HCT116 (cell line): ENCODE data around the gene IFITM10. TPM values are rescaled to one million over a fixed set of nuclear protein-coding genes. Genes with fewer than 3 reads are reported as not detected.

Source experiments
- ATAC-seq: fragments of 200-7000 bp; cut with Tn5 transposase; 2 replicates; pipeline ENCODE4 v1.9.1; 2020; ENCODE audit warnings: mild to moderate bottlenecking, moderate library complexity
- BruUV-seq: library from RNA; stranded (reverse); fragments of 400-500 nt; replicated peaks from 2 replicates; lab custom pipeline; 2021; lab: Mats Ljungman, UMichigan
- CTCF ChIA-PET: fragments of 300-600 bp; sonication (Branson Sonifier 250); formaldehyde crosslinking; loops from one replicate; lab custom pipeline; 2021; ENCODE audit warnings: antibody characterized with exemption; lab: Charles Lee
- POLR2A ChIA-PET: fragments of 300-600, 350-600 bp; sonication (Branson Sonifier 250); formaldehyde crosslinking; loops from one replicate; lab custom pipeline; 2021; ENCODE audit warnings: antibody characterized with exemption; lab: Charles Lee
- RAD21 ChIA-PET, 2 experiments: fragments of 300-600 bp; sonication (Branson Sonifier 250); formaldehyde crosslinking; loops; one replicate each; lab custom pipeline; 2023; ENCODE audit warnings: low total read pairs in 2 of 2; ENCODE audit not compliant: uncharacterized antibody in 2 of 2, unreplicated experiment in 2 of 2, low non-redundant PET in 1 of 2; lab: Charles Lee
- DNase-seq: peaks from one replicate; pipeline ENCODE4 v3.0.0-alpha.2; 2010; ENCODE audit warnings: low read depth, low spot score
- H2AFZ ChIP-seq: fragments of 200-600 bp; shearing (Covaris generic), sonication (generic); 2 replicates; pipeline ENCODE4 v1.6.1; 2017; ENCODE audit warnings: low read depth, mixed run types, mixed read lengths, antibody characterized with exemption, low read length; ENCODE audit not compliant: poor library complexity, severe bottlenecking
- H3K27ac ChIP-seq: 2 replicates; pipeline ENCODE4 v1.5.1; 2012; ENCODE audit warnings: low read depth, low read length
- H3K27me3 ChIP-seq: fragments of 200-600 bp; sonication (generic); 2 replicates; pipeline ENCODE4 v1.6.1; 2016; ENCODE audit warnings: mixed run types, low read length, mixed read lengths; ENCODE audit not compliant: insufficient read depth
- H3K36me3 ChIP-seq, 2 experiments: fragments of 200-500 bp in 1 of 2; fragments of 200-600 bp in 1 of 2; sonication (Bioruptor generic) in 1 of 2; sonication (generic) in 1 of 2; 2 replicates each; pipeline versions ENCODE4 v1.5.1 to v1.6.1; 2014 to 2016; ENCODE audit warnings: low read length in 2 of 2, inconsistent platforms in 1 of 2, mixed read lengths in 1 of 2, mixed run types in 1 of 2; ENCODE audit not compliant: insufficient read depth in 2 of 2, control insufficient read depth in 1 of 2
- H3K4me1 ChIP-seq, 2 experiments: fragments of 200-600 bp in 1 of 2; sonication (generic) in 1 of 2; 2 replicates each; pipeline versions ENCODE4 v1.5.1 to v1.6.1; 2012 to 2017; ENCODE audit warnings: low read length in 2 of 2, inconsistent platforms in 1 of 2, mild to moderate bottlenecking in 1 of 2, mixed read lengths in 1 of 2, mixed run types in 1 of 2, moderate library complexity in 1 of 2; ENCODE audit not compliant: insufficient read depth in 2 of 2, control insufficient read depth in 1 of 2
- H3K4me2 ChIP-seq: fragments of 200-600 bp; sonication (generic); 2 replicates; pipeline ENCODE4 v1.6.1; 2017; ENCODE audit warnings: mixed run types, low read length, mixed read lengths
- H3K4me3 ChIP-seq, 2 experiments: fragments of 200-600 bp in 1 of 2; sonication (generic) in 1 of 2; replicated peaks in 1 of 2; 2 replicates each; pipeline ENCODE4 v1.5.1; 2011 to 2016; ENCODE audit warnings: low read length in 2 of 2, control low read depth in 1 of 2, low read depth in 1 of 2, mild to moderate bottlenecking in 1 of 2, mixed read lengths in 1 of 2, mixed run types in 1 of 2
- H3K79me2 ChIP-seq: fragments of 200-600 bp; sonication (generic); 2 replicates; pipeline ENCODE4 v1.6.1; 2017; ENCODE audit warnings: mild to moderate bottlenecking, mixed run types, low read length, moderate library complexity, mixed read lengths; ENCODE audit not compliant: insufficient read depth
- H3K9ac ChIP-seq: fragments of 200-600 bp; sonication (generic); 2 replicates; pipeline ENCODE4 v1.6.1; 2016; ENCODE audit warnings: low read length, mixed read lengths
- H3K9me2 ChIP-seq: fragments of 200-600 bp; sonication (generic), shearing (Covaris generic); 2 replicates; pipeline ENCODE4 v1.6.1; 2017; ENCODE audit warnings: mixed run types, mild to moderate bottlenecking, moderate library complexity; ENCODE audit not compliant: insufficient read depth
- H3K9me3 ChIP-seq, 2 experiments: fragments of 200-500 bp in 1 of 2; fragments of 200-600 bp in 1 of 2; sonication (Bioruptor generic) in 1 of 2; sonication (generic) in 1 of 2; 2 replicates each; pipeline ENCODE4 v1.6.1; 2014 to 2017; ENCODE audit warnings: low read length in 2 of 2, mixed read lengths in 2 of 2, inconsistent platforms in 1 of 2, low read depth in 1 of 2, mild to moderate bottlenecking in 1 of 2, mixed run types in 1 of 2, moderate library complexity in 1 of 2; ENCODE audit not compliant: control insufficient read depth in 1 of 2, insufficient read depth in 1 of 2
- H4K20me1 ChIP-seq: fragments of 200-600 bp; sonication (generic), shearing (Covaris generic); 2 replicates; pipeline ENCODE4 v1.6.1; 2017; ENCODE audit warnings: mixed run types, mild to moderate bottlenecking, moderate library complexity; ENCODE audit not compliant: insufficient read depth
- CBX3 ChIP-seq: IDR thresholded peaks from 2 replicates; pipeline ENCODE4 v1.6.1; 2012; ENCODE audit warnings: low read depth
- CEBPB ChIP-seq: IDR thresholded peaks from 2 replicates; pipeline ENCODE4 v1.6.1; 2012; ENCODE audit warnings: low read depth
- EGR1 ChIP-seq: IDR thresholded peaks from 2 replicates; pipeline ENCODE4 v1.6.1; 2012; ENCODE audit warnings: low read depth
- ELF1 ChIP-seq: IDR thresholded peaks from 2 replicates; pipeline ENCODE4 v1.6.1; 2012; ENCODE audit warnings: low read depth, borderline replicate concordance
- EZH2phosphoT487 ChIP-seq: fragments of 200-600 bp; IDR thresholded peaks from 2 replicates; pipeline ENCODE4 v1.6.1; 2018; ENCODE audit warnings: antibody characterized with exemption, borderline replicate concordance
- FOSL1 ChIP-seq: IDR thresholded peaks from 2 replicates; pipeline ENCODE4 v1.6.1; 2012; ENCODE audit warnings: low read depth
- POLR2A ChIP-seq: IDR thresholded peaks from 2 replicates; pipeline ENCODE4 v1.7.0; 2011; ENCODE audit warnings: borderline replicate concordance; ENCODE audit not compliant: insufficient read depth, insufficient read length; ENCODE audit errors: extremely low read depth
- POLR2AphosphoS5 ChIP-seq: IDR thresholded peaks from 2 replicates; pipeline ENCODE4 v1.6.1; 2011; ENCODE audit warnings: mild to moderate bottlenecking, low read depth, low read length, moderate library complexity
- RAD21 ChIP-seq: IDR thresholded peaks from 2 replicates; pipeline ENCODE4 v1.6.1; 2012; ENCODE audit warnings: low read depth, mild to moderate bottlenecking
- SIN3A ChIP-seq: IDR thresholded peaks from 2 replicates; pipeline ENCODE4 v1.6.1; 2012; ENCODE audit warnings: low read depth
- SP1 ChIP-seq: IDR thresholded peaks from 2 replicates; pipeline ENCODE4 v1.6.1; 2012; ENCODE audit warnings: low read depth
- TCF7L2 ChIP-seq: IDR thresholded peaks from 2 replicates; pipeline ENCODE4 v1.7.0; 2011; ENCODE audit warnings: borderline replicate concordance, inconsistent platforms; ENCODE audit not compliant: insufficient read depth, insufficient read length; ENCODE audit errors: extremely low read depth
- intact Hi-C: fragments of 100-400 bp; cut with micrococcal nuclease; formaldehyde crosslinking; loops from 2 replicates; pipeline ENCODE4 v1.10.0; 2022
- total RNA-seq: library from RNA; stranded (reverse); gene quantifications from one replicate; pipeline ENCODE4 v1.2.1, GENCODE V29; 2021; ENCODE audit not compliant: unreplicated experiment
- TF ChIP-seq, protein P1 (sequence below), 3 experiments: fragments of 200-600 bp in 1 of 3; sonication (generic) in 1 of 3; IDR thresholded peaks in 2 of 3; conservative IDR thresholded peaks in 1 of 3; 2 replicates each; pipeline ENCODE4 v1.5.1; 2012 to 2017; ENCODE audit warnings: low read depth in 2 of 3, low read length in 2 of 3, antibody characterized with exemption in 1 of 3, borderline replicate concordance in 1 of 3, control low read depth in 1 of 3, mild to moderate bottlenecking in 1 of 3, mixed read lengths in 1 of 3, mixed run types in 1 of 3, moderate library complexity in 1 of 3; ENCODE audit not compliant: insufficient read depth in 1 of 3
- TF ChIP-seq, protein P2 (sequence below): IDR thresholded peaks from 2 replicates; pipeline ENCODE4 v1.6.1; 2011; ENCODE audit warnings: mild to moderate bottlenecking, low read length, moderate library complexity; ENCODE audit not compliant: insufficient replicate concordance; ENCODE audit errors: extremely low read depth
- TF ChIP-seq, protein P3 (sequence below): IDR thresholded peaks from 2 replicates; pipeline ENCODE4 v1.6.1; 2012

The IFITM10 gene
- total RNA-seq, 1 experiment from 2014 or later, result 1.9 TPM

DNA sequence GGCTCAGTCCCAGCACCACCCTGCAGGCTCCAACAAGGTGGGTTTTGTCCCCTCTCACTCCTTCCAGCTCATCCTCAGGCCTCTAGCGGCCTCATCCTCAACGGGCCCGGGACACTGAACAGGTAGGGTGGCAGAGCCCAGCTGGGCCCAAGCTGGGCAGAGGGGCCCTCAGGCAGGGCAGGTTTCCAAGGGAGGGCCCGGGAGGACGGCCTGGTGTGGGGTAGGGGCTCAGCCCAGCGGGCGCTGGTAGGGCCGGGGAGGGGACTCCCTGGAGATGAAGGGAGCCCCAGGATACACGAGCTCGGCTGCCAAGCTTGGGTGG is 2.5 kb upstream of the IFITM10 start:
- H3K9me3 ChIP-seq, result no peaks in the 10 kb centered on the region
- ATAC-seq (no peak), DNase-seq (no peak)
- TF ChIP-seq, protein P1, sequence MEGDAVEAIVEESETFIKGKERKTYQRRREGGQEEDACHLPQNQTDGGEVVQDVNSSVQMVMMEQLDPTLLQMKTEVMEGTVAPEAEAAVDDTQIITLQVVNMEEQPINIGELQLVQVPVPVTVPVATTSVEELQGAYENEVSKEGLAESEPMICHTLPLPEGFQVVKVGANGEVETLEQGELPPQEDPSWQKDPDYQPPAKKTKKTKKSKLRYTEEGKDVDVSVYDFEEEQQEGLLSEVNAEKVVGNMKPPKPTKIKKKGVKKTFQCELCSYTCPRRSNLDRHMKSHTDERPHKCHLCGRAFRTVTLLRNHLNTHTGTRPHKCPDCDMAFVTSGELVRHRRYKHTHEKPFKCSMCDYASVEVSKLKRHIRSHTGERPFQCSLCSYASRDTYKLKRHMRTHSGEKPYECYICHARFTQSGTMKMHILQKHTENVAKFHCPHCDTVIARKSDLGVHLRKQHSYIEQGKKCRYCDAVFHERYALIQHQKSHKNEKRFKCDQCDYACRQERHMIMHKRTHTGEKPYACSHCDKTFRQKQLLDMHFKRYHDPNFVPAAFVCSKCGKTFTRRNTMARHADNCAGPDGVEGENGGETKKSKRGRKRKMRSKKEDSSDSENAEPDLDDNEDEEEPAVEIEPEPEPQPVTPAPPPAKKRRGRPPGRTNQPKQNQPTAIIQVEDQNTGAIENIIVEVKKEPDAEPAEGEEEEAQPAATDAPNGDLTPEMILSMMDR (IDR thresholded peaks at IDR 0.05 in 2 of 3, conservative IDR thresholded peaks at IDR 0.05 in 1 of 3; ENCODE audit: borderline replicate concordance in 1 of 3, insufficient read depth in 1 of 3, low read depth in 2 of 3, low read length in 2 of 3), result no peak
- TF ChIP-seq FOSL1 (no peak), SIN3A (no peak), POLR2A (no peak), RAD21 (no peak), TCF7L2 (no peak), ELF1 (no peak), CBX3 (no peak), SP1 (no peak), POLR2AphosphoS5 (no peak), EGR1 (no peak), CEBPB (no peak), EZH2phosphoT487 (no peak)
- TF ChIP-seq, protein P2, sequence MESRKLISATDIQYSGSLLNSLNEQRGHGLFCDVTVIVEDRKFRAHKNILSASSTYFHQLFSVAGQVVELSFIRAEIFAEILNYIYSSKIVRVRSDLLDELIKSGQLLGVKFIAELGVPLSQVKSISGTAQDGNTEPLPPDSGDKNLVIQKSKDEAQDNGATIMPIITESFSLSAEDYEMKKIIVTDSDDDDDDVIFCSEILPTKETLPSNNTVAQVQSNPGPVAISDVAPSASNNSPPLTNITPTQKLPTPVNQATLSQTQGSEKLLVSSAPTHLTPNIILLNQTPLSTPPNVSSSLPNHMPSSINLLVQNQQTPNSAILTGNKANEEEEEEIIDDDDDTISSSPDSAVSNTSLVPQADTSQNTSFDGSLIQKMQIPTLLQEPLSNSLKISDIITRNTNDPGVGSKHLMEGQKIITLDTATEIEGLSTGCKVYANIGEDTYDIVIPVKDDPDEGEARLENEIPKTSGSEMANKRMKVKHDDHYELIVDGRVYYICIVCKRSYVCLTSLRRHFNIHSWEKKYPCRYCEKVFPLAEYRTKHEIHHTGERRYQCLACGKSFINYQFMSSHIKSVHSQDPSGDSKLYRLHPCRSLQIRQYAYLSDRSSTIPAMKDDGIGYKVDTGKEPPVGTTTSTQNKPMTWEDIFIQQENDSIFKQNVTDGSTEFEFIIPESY, result no peak
- TF ChIP-seq, protein P3, sequence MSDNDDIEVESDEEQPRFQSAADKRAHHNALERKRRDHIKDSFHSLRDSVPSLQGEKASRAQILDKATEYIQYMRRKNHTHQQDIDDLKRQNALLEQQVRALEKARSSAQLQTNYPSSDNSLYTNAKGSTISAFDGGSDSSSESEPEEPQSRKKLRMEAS, result no peak
- H3K4me3 ChIP-seq, result no peak overlapping the region
- H4K20me1 ChIP-seq, result no peaks in the 10 kb centered on the region
- H3K4me2 ChIP-seq, result no peak overlapping the region
- intact Hi-C loops, result no loop called here
- H3K27me3 ChIP-seq, result no peaks in the 10 kb centered on the region
- H3K36me3 ChIP-seq, result no peaks in the 10 kb centered on the region; a peak in 1 of 4 replicates
- no peak overlapping the region for H3K9ac ChIP-seq
- POLR2A ChIA-PET, result no interaction called here
- H3K27ac ChIP-seq, result no peak overlapping the region
- no peaks in the 10 kb centered on the region for H3K4me1 ChIP-seq
- H2AFZ ChIP-seq, result no peak overlapping the region
- no peaks in the 10 kb centered on the region for H3K79me2 ChIP-seq
- RAD21 ChIA-PET, result no interaction called here
- no peaks in the 10 kb centered on the region for H3K9me2 ChIP-seq
- TSS peak; percentile 82 for BruUV-seq
- CTCF ChIA-PET, result no interaction called here
